Ramos (cell line): ENCODE measurements around the gene ARHGAP15.

ENCODE experiments used
- in situ Hi-C: fragments of 300-500 bp; cut with MboI; formaldehyde crosslinking; loops from one replicate; pipeline ENCODE4 v1.14.3; 2022; ENCODE audit warnings: low sequenced_read_pairs; ENCODE audit not compliant: unreplicated experiment

The ARHGAP15 gene

DNA sequence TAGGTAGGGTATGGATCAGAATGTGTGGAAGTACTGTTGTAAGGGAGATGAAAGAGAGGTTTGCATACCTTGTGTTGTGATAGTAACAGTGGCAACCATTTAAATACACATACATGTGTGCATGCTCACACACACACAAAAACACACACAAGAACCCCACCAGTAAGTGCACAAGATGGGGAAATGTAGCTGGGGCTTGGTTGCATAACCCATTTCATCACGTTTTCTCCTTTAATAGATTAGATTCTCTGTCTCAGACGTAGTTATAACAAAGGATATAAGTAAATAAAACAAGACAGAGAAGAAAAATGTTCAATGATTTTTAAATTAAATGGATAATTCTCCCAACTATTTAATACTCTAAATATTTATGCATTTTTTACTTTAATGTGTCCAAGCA, 13.4 kb downstream of the ARHGAP15 start:
- in situ Hi-C loops = no loop called here

GRCh38 chr2:143144813-143145455, 15.7 kb downstream of the ARHGAP15 start:
- in situ Hi-C loops = no loop called here

- in situ Hi-C loops = no loop called here
Observed at GRCh38 chr2:143146366-143146765, 17.1 kb downstream of the ARHGAP15 start.

GRCh38 chr2:143146815-143147530, 17.8 kb downstream of the ARHGAP15 start:
- in situ Hi-C loops = no loop called here

- in situ Hi-C loops = no loop called here
Observed at GRCh38 chr2:143148011-143148410, 18.8 kb downstream of the ARHGAP15 start.

DNA sequence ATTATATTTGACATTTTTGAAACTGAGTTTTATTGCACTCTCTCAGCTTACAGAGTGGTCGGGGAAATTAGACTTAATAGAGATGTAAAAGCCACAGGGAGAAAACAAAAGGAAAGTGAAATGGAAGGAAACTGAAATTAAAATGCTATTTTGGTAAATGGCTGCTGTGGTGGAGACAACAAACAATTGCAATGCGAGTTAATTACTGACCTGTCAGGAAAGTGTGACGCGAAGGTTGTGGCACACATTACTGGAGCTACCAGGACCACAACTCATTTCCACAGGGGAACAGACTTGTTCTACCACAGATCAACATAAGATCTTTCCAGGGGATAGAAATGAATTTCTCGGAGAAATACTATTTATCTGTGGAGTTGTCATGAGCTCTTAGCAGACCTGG, 19.5 kb downstream of the ARHGAP15 start:
- in situ Hi-C loops = no loop called here

- in situ Hi-C loops = no loop called here
Observed at GRCh38 chr2:143150287-143150686, 21.1 kb downstream of the ARHGAP15 start.

DNA sequence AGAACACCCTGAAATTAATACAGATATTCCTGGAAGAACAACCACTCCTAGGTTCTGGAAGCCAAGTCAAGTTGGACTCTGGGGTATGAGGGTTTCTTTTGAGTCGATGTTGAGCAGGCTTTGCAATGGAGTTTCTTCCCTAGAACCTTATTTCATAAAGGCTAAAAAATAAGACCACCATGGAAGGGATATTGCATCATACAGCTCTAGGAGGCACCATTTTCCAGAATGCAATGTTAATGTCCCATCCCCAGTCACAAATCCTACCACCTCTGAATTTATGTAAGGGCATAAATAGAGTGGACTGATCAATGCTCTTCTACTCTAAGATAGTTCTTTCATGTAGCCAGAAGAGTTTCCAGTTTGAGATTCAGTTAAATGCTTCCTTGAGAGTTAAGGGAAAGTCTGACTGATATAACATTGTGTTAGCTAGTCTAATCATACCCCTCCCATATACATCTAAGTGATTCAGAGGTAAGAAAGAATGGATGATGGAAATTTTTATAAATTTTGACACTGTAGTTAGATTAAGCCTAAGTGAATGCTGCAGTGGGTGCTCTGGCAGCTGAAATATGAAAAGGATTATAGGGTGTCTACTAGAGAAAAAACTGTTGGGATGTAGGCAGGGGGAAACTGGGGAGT, 22.0 kb downstream of the ARHGAP15 start:
- in situ Hi-C loops = no loop called here

DNA sequence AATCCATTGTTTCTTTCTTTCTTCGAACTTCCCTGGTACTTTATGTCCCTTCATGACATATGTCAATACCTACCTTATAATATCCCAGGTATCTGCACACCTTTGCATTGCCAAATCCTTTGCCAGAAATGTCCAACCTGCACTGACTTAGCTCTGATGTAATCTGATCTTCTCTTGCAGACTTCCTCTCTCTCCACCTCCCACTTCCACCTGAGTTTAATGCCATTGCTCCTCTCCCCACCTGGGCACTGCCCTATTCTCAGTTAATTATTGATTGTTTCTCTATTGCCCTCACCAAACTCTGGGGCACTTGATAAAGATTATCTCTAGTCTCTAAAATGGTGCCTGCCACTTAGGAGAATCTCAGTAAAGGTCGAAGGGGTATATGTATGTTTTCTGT, 23.0 kb downstream of the ARHGAP15 start:
- in situ Hi-C loops = no loop called here

GRCh38 chr2:143152637-143153036, 23.4 kb downstream of the ARHGAP15 start:
- in situ Hi-C loops = no loop called here

DNA sequence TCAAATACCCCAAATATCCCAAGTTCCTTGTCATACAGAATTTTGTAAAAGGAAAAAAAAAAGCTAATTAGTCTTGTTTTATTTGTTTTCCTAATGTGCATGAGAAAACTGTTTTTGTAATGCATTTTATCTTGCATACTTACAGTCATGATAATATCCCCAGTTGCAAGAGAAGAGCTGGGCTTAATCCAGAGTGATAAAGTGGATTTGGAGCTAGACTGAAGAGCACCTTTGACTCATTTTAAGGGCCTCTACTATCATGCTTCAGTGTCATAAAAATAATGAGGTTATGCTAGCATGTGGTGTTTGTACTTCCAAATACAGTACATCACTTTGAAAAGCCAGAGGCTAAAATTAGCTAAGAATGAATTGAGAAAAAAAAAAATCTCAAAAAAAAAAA, 26.4 kb downstream of the ARHGAP15 start:
- in situ Hi-C loops = no loop called here

DNA sequence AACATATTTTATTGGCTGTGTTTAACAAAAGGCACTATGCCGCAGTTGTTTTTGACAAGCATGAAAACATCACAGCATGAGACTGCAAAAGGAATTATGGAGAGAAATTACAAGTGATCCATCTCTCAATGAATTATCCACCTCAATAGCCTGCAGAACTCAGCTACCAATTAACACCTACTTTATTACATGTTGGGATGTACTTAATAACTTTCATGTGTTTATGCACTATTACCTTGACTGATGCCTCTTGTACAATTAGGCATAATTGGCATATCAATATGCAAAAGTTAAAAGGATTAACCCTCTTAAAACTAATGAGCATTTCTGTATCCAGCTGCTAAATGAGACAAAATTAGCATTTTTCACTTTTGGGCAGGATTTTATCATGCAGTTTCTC, 27.8 kb downstream of the ARHGAP15 start:
- in situ Hi-C loops = no loop called here

DNA sequence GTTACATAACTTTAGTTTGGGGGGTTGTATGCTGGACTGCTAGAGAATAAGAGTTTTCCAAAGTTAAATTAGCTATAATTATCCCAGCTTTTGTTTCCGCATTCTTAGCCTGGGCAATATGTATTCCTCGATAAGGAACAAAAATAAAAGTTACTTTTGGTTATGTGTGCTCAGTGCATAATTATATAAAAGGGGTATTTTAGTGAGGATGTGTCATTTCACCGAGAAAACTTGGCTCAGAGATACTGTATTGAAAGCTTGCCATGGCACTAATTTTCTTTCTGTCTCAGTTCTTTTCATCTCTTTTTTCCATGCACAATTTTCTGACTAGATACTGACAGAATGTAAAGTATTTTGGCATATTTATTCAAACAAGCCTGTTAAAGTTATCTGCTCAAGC, 28.2 kb downstream of the ARHGAP15 start:
- in situ Hi-C loops = no loop called here

DNA sequence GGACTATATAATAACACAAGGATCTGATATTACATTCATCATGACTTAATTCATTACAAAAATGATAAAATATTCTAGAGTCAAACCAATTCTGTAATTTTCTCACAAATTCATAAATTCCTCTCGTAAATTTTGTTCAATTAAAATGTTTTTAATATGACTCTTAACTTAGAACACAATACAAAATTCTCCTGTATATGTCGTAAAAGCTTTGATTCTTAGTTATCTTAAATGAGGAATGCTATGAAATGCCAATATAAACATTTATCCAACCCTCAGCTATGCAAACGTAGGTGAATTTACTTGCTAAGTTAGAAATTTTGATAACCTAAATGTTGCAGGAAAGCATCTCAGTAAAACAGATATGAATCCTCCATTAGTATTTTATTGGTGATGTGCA, 28.9 kb downstream of the ARHGAP15 start:
- in situ Hi-C loops = no loop called here

DNA sequence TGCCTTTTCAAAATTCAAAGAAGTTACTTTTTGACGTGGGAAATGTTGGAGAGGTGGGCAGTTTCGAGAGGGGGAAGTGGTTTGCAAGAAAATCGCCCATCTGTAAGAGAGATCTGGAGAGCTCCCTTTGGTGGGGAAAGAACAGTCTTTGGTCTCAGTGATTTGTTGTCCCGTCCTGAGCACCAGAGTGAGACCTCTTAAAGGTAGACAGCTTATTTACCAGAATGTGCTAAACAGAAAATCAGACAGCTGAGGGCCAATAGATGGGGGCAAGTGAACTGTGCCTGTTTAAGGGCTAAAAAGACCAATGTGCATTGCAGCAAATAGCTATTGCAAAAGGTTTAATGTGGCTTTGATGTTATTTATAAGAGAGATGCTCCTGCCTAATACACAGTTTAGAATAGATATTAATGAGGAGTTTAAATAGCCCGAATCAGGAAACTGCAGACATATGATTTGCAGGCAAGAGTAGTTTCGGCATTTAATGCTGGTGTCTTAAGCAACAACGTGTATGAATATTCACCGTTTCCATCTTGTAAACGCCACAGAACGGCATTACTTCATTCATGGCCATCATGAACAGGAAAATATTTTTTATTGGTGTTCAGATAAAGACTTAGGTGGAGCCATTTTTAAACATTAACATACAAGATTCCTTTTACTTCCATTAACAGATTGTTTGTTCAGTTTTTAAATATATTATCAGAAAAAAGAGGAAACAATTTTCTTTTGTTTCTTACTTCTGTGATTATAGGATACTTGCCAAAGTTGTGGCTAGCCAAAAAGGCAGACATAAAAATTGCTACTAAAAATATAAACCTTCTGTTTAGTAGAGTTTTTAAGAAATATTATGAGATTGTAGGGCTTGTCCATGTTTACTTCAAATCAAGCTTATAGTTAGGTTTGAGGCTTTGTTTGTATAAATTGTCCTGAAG, 29.6 kb downstream of the ARHGAP15 start:
- in situ Hi-C loops = no loop called here

GRCh38 chr2:143159486-143159840, 30.2 kb downstream of the ARHGAP15 start:
- in situ Hi-C loops = no loop called here

GRCh38 chr2:143160732-143161707, 31.8 kb downstream of the ARHGAP15 start:
- in situ Hi-C loops = no loop called here

GRCh38 chr2:143162123-143162837, 33.1 kb downstream of the ARHGAP15 start:
- in situ Hi-C loops = no loop called here

DNA sequence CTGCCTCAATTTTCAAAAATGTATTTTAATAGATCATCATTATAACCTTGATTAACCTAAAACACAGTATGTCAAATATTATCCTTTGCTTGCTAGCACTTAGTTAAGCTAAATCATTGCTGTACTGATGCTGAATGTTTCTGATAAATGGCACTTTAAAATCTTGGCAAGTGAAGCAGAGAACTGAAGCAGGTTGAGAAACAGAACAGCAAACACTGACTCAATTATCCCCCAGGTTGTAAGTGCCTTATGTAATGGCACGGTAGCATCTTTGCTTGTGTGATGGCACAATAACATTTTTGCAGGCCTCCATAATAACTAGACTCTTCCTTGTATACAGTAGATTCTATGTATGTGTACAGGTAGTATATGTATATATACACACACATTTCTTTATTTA, 33.8 kb downstream of the ARHGAP15 start:
- in situ Hi-C loops = no loop called here
